Nucleus accumbens (tissue), 56 donors: ENCODE results near the gene MACROD2.

Experiments used
- DNase-seq, 56 donors: peaks; one replicate each; lab custom pipeline; 2025; lab: John Stamatoyannopoulos, UW

Gene MACROD2

GRCh38 chr20:14055127-14055742 lies 59.9 kb downstream of the MACROD2 start:
- peak in 5 of 56 donors; percentile 1 to 16 (median 3) for DNase-seq

GRCh38 chr20:14062171-14062570 lies 66.9 kb downstream of the MACROD2 start:
- no peak for DNase-seq

- no peak for DNase-seq
Measured at GRCh38 chr20:14062786-14063185, 67.5 kb downstream of the MACROD2 start.

- DNase-seq, result no peak
Measured at GRCh38 chr20:14064333-14064732, 69.0 kb downstream of the MACROD2 start.

- no peak for DNase-seq
Measured at GRCh38 chr20:14064921-14065320, 69.6 kb downstream of the MACROD2 start.

- DNase-seq, result no peak
Measured at GRCh38 chr20:14065774-14066173, 70.5 kb downstream of the MACROD2 start.

- peak in 1 of 56 donors; percentile 2 for DNase-seq
Measured at GRCh38 chr20:14067603-14068002, 72.3 kb downstream of the MACROD2 start.

GRCh38 chr20:14069796-14070195 lies 74.5 kb downstream of the MACROD2 start:
- no peak for DNase-seq

- no peak for DNase-seq
Measured at GRCh38 chr20:14093652-14094051, 98.3 kb downstream of the MACROD2 start.

GRCh38 chr20:14098261-14098660 lies 102.9 kb downstream of the MACROD2 start:
- no peak for DNase-seq

- DNase-seq, result no peak
Measured at GRCh38 chr20:14113416-14113815, 118.1 kb downstream of the MACROD2 start.

GRCh38 chr20:14114065-14114704 lies 118.9 kb downstream of the MACROD2 start:
- no peak for DNase-seq

GRCh38 chr20:14116037-14116436 lies 120.7 kb downstream of the MACROD2 start:
- DNase-seq, result no peak

GRCh38 chr20:14117768-14118167 lies 122.5 kb downstream of the MACROD2 start:
- DNase-seq, result peak in 1 of 56 donors; percentile 2

- DNase-seq, result no peak
Measured at GRCh38 chr20:14126856-14127255, 131.5 kb downstream of the MACROD2 start.

GRCh38 chr20:14127514-14128223 lies 132.4 kb downstream of the MACROD2 start:
- no peak for DNase-seq

GRCh38 chr20:14134004-14134403 lies 138.7 kb downstream of the MACROD2 start:
- DNase-seq, result no peak

GRCh38 chr20:14142171-14142570 lies 146.9 kb downstream of the MACROD2 start:
- peak in 44 of 56 donors; percentile 0 to 65 (median 16) for DNase-seq

GRCh38 chr20:14142964-14143627 lies 147.8 kb downstream of the MACROD2 start:
- no peak for DNase-seq

GRCh38 chr20:14148042-14148441 lies 152.7 kb downstream of the MACROD2 start:
- DNase-seq, result no peak

- no peak for DNase-seq
Measured at GRCh38 chr20:14155361-14155760, 160.0 kb downstream of the MACROD2 start.
